DOHH2 (cell line): ENCODE data around the gene NOL9.

Experiments used
- H3F3A ChIP-seq: fragments of 200-600 bp; sonication (generic), shearing (Covaris generic); 2 replicates; pipeline ENCODE4 v1.6.0; 2016; ENCODE audit warnings: antibody characterized with exemption, mild to moderate bottlenecking; ENCODE audit not compliant: control insufficient read depth, insufficient read depth
- H3K27ac ChIP-seq: fragments of 200-600 bp; sonication (generic); 2 replicates; pipeline ENCODE4 v1.5.1; 2014; ENCODE audit warnings: low read depth, mild to moderate bottlenecking, low read length, moderate library complexity
- H3K27me3 ChIP-seq: fragments of 200-600 bp; sonication (generic); 2 replicates; pipeline ENCODE4 v1.6.1; 2014; ENCODE audit warnings: mild to moderate bottlenecking, low read length, mixed read lengths; ENCODE audit not compliant: control insufficient read depth
- H3K36me3 ChIP-seq: fragments of 200-600 bp; sonication (generic); 2 replicates; pipeline ENCODE4 v1.6.1; 2014; ENCODE audit warnings: mild to moderate bottlenecking, low read length, moderate library complexity, mixed read lengths; ENCODE audit not compliant: control insufficient read depth
- H3K4me1 ChIP-seq: fragments of 200-600 bp; sonication (generic); 2 replicates; pipeline ENCODE4 v1.6.1; 2014; ENCODE audit warnings: mild to moderate bottlenecking, low read length, mixed read lengths; ENCODE audit not compliant: control insufficient read depth
- H3K4me2 ChIP-seq: fragments of 200-600 bp; sonication (generic); 2 replicates; pipeline ENCODE4 v1.6.0; 2014; ENCODE audit warnings: mild to moderate bottlenecking, low read length, moderate library complexity
- H3K4me3 ChIP-seq: fragments of 200-600 bp; sonication (generic); 2 replicates; pipeline ENCODE4 v1.5.1; 2014; ENCODE audit warnings: mild to moderate bottlenecking, low read length, mixed read lengths
- H3K79me2 ChIP-seq: fragments of 200-600 bp; sonication (generic); 2 replicates; pipeline ENCODE4 v1.6.1; 2014; ENCODE audit warnings: mild to moderate bottlenecking, low read length, mixed read lengths; ENCODE audit not compliant: control insufficient read depth
- H3K9me2 ChIP-seq: fragments of 200-600 bp; sonication (generic); replicated peaks from 2 replicates; pipeline ENCODE4 v1.6.1; 2014; ENCODE audit warnings: mild to moderate bottlenecking, low read length, mixed read lengths; ENCODE audit not compliant: control insufficient read depth
- H3K9me3 ChIP-seq: fragments of 200-600 bp; sonication (generic); 2 replicates; pipeline ENCODE4 v1.6.1; 2014; ENCODE audit warnings: antibody characterized with exemption, low read length, mixed read lengths; ENCODE audit not compliant: control insufficient read depth, insufficient read depth
- H4K20me1 ChIP-seq: fragments of 200-600 bp; sonication (generic); 2 replicates; pipeline ENCODE4 v1.6.0; 2014; ENCODE audit warnings: low read depth, mild to moderate bottlenecking, antibody characterized with exemption, low read length, moderate library complexity; ENCODE audit not compliant: control insufficient read depth, insufficient read depth
- EZH2phosphoT487 ChIP-seq: fragments of 200-600 bp; sonication (generic); IDR thresholded peaks from 2 replicates; pipeline ENCODE4 v1.6.1; 2017; ENCODE audit warnings: borderline replicate concordance, mild to moderate bottlenecking, antibody characterized with exemption, low read length, moderate library complexity, mixed read lengths
- TF ChIP-seq, protein P1 (sequence below): fragments of 200-600 bp; sonication (generic); IDR thresholded peaks from one replicate; pipeline ENCODE4 v1.5.1; 2014; ENCODE audit warnings: antibody characterized with exemption, mild to moderate bottlenecking, low read depth, low read length; ENCODE audit not compliant: poor library complexity, severe bottlenecking

Gene NOL9

DNA sequence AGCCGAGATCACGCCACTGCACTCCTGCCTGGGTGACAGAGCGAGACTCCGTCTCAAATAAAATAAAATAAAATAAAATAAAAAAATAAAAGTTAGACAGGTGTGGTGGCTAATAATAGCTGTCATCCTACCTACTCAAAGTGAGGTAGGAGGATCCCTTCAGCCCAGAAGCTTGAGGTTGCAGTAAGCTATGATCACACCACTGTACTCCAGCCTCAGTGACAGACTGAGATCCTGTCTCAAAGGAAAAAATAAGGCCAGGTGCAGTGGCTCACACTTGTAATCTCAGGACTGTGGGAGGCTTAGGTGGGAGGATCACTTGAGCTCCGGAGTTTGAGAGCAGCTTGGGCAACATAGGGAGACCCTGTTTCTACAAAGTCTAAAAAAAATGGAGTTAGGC is 18.0 kb downstream of the NOL9 start:
- H4K20me1 ChIP-seq: no peaks in the 10 kb centered on the region
- H3K4me3 ChIP-seq: no peak overlapping the region
- no peak overlapping the region for H3K27ac ChIP-seq
- no peaks in the 10 kb centered on the region for H3F3A ChIP-seq
- peaks cover 67% of the 10 kb centered on the region for H3K36me3 ChIP-seq
- no peaks in the 10 kb centered on the region for H3K4me1 ChIP-seq
- H3K9me3 ChIP-seq: no peaks in the 10 kb centered on the region
- no peak overlapping the region for H3K4me2 ChIP-seq
- no peaks in the 10 kb centered on the region for H3K9me2 ChIP-seq
- no peak for TF ChIP-seq EZH2phosphoT487
- TF ChIP-seq, protein P1, sequence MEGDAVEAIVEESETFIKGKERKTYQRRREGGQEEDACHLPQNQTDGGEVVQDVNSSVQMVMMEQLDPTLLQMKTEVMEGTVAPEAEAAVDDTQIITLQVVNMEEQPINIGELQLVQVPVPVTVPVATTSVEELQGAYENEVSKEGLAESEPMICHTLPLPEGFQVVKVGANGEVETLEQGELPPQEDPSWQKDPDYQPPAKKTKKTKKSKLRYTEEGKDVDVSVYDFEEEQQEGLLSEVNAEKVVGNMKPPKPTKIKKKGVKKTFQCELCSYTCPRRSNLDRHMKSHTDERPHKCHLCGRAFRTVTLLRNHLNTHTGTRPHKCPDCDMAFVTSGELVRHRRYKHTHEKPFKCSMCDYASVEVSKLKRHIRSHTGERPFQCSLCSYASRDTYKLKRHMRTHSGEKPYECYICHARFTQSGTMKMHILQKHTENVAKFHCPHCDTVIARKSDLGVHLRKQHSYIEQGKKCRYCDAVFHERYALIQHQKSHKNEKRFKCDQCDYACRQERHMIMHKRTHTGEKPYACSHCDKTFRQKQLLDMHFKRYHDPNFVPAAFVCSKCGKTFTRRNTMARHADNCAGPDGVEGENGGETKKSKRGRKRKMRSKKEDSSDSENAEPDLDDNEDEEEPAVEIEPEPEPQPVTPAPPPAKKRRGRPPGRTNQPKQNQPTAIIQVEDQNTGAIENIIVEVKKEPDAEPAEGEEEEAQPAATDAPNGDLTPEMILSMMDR: no peak
- H3K27me3 ChIP-seq: no peaks in the 10 kb centered on the region
- H3K79me2 ChIP-seq: peaks cover 13% of the 10 kb centered on the region

DNA sequence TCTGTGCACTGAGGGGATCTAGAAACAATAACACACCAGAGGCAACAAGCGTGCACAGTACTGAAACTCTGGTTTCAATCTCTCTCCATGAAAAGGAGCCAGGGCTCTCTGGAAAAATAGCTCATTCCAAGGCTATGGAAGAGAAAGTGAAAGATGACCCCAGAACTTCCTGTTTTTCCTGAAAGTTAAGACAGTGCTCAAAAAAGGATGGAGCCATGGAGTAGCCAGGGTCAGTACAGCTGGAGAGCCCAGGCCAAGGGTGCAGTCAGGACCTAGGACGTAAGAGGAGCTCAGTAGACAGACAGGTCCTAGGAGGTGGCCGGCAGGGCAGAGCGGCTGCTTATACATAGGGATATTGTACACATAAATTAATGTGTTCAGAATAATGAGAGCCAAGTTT is 19.1 kb downstream of the NOL9 start:
- Histone ChIP-seq H3K4me2 (no peak overlapping the region), H3K79me2 (peaks cover 13% of the 10 kb centered on the region), H3K4me3 (no peak overlapping the region), H3K9me2 (no peaks in the 10 kb centered on the region), H3K27ac (no peak overlapping the region), H3K9me3 (no peaks in the 10 kb centered on the region), H3K4me1 (no peaks in the 10 kb centered on the region), H3K27me3 (no peaks in the 10 kb centered on the region), H4K20me1 (no peaks in the 10 kb centered on the region), H3K36me3 (peaks cover 64% of the 10 kb centered on the region), H3F3A (no peaks in the 10 kb centered on the region)
- TF ChIP-seq, protein P1: no peak
- no peak for TF ChIP-seq EZH2phosphoT487

DNA sequence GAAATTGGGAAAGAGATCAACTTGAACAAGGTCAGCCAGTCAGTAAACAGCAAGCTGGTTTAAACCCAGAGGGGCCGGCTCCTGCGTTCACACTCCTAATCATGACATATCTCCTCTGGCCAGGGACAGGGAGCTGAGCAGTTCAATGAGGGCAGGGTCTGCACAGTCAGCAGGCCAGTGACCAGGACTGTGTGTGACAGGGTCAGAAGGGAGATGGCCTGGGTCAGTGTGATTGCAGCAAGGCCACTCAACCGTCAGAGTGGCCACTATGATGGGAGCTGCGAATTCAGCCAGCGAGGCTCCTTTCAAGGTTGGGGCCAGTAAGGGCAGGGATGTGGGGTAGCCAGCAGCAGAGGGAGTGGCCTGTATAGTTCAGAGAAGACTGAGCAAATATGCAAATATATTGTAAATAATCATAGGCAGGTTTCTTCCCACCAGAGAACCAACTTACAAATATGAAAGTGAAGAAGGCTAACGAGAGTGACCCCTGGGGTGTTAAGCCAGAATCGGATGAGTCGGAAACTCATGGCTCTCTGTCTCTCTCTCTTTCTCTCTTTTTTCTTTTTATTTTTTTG is 20.0 kb downstream of the NOL9 start:
- Histone ChIP-seq H3K4me1 (no peaks in the 10 kb centered on the region), H3K4me2 (no peak overlapping the region), H3K27me3 (no peaks in the 10 kb centered on the region), H3K9me2 (no peaks in the 10 kb centered on the region), H3K4me3 (no peak overlapping the region), H3K27ac (no peak overlapping the region), H4K20me1 (no peaks in the 10 kb centered on the region), H3K36me3 (peaks cover 61% of the 10 kb centered on the region), H3K79me2 (peaks cover 13% of the 10 kb centered on the region), H3F3A (no peaks in the 10 kb centered on the region), H3K9me3 (no peaks in the 10 kb centered on the region)
- TF ChIP-seq, protein P1: no peak
- no peak for TF ChIP-seq EZH2phosphoT487
